SK-N-SH (cell line): ENCODE results near the gene EXOC6B.

Experiments
- ELF1 ChIP-seq: IDR thresholded peaks from 2 replicates; pipeline ENCODE4 v1.4.0; 2012
- EP300 ChIP-seq, 2 experiments: IDR thresholded peaks; 2 replicates each; pipeline versions ENCODE4 v1.4.0 to v1.6.1; 2012; ENCODE audit warnings: borderline replicate concordance in 1 of 2, low read depth in 1 of 2, low read length in 1 of 2
- FOXM1 ChIP-seq: IDR thresholded peaks from 2 replicates; pipeline ENCODE4 v1.4.0; 2012; ENCODE audit warnings: low read depth, mild to moderate bottlenecking
- TF ChIP-seq, protein P1 (sequence below): fragments of 200-600 bp; sonication (generic); IDR thresholded peaks from 2 replicates; pipeline ENCODE4 v1.6.1; 2017; ENCODE audit warnings: antibody characterized with exemption, mild to moderate bottlenecking, moderate library complexity

DNA sequence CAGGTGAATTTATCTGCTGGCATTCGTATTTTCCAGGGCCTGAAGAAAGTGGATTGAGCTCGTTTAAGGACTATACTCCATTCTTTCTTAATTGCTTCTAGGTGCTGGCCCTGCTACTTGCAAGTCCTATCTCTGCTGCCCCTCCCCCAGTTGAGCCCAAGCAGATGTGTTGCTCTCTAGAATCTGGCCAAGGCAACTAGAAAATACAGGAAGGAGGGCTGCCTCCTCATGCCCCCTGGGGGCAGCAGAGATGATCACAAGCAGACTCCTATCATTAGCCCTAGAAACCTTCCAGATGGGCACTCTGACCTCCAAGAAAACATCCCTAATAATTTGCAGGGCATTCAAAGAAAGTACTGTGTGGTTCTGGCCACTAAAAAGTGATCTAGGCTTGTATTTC is 605.7 kb downstream of the EXOC6B start:
- TF ChIP-seq, protein P1, sequence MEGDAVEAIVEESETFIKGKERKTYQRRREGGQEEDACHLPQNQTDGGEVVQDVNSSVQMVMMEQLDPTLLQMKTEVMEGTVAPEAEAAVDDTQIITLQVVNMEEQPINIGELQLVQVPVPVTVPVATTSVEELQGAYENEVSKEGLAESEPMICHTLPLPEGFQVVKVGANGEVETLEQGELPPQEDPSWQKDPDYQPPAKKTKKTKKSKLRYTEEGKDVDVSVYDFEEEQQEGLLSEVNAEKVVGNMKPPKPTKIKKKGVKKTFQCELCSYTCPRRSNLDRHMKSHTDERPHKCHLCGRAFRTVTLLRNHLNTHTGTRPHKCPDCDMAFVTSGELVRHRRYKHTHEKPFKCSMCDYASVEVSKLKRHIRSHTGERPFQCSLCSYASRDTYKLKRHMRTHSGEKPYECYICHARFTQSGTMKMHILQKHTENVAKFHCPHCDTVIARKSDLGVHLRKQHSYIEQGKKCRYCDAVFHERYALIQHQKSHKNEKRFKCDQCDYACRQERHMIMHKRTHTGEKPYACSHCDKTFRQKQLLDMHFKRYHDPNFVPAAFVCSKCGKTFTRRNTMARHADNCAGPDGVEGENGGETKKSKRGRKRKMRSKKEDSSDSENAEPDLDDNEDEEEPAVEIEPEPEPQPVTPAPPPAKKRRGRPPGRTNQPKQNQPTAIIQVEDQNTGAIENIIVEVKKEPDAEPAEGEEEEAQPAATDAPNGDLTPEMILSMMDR: peak; percentile 40
- TF ChIP-seq EP300 (IDR thresholded peaks at IDR 0.05; ENCODE audit: borderline replicate concordance in 1 of 2, low read depth in 1 of 2, low read length in 1 of 2) (no peak), ELF1 (no peak), FOXM1 (no peak)
